ENCODE measurements around the gene PLXND1.

- TF ChIP-seq CTCF (IDR thresholded peaks at IDR 0.05; ENCODE audit: borderline replicate concordance, extremely low read depth, low read length, poor library complexity, severe bottlenecking) (no peak), EZH2 (IDR thresholded peaks at IDR 0.05; ENCODE audit: borderline replicate concordance, low read depth, low read length, severe bottlenecking) (no peak)
Observed at GRCh38 chr3:129519449-129519848, 87.0 kb downstream of the PLXND1 start.
